ENCODE data around the gene PANX2. TPM values are rescaled to one million over a fixed set of nuclear protein-coding genes. Genes with fewer than 3 reads are reported as not detected.

Gene PANX2
- total and polyA plus RNA-seq, 2 of the 13 experiments (the other 11 are each of a cell fraction or from before 2014, with no cell fraction given), result 0.15 to 1.1 TPM

DNA sequence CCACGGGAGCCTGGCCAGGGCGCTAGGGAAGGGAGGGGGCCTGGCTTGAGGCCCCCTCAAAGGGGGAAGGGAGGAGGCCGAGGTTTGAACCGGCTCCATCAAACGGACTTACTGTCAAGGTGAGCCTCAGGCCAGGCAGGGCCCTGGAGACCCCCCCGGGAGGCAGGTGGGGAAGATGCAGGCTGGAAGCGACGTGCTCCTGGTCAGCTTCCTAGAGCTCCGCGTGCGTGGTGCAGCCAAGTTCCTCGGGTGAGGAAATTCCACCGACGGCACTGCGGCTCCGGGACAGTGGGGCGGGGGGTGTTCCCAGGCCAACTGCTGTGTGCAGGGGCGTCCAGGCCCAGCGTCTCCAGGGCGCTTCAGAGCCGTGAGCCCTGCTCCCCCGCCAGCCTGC lies 7.9 kb downstream of the PANX2 start (continued):
- TF ChIP-seq, protein P1, sequence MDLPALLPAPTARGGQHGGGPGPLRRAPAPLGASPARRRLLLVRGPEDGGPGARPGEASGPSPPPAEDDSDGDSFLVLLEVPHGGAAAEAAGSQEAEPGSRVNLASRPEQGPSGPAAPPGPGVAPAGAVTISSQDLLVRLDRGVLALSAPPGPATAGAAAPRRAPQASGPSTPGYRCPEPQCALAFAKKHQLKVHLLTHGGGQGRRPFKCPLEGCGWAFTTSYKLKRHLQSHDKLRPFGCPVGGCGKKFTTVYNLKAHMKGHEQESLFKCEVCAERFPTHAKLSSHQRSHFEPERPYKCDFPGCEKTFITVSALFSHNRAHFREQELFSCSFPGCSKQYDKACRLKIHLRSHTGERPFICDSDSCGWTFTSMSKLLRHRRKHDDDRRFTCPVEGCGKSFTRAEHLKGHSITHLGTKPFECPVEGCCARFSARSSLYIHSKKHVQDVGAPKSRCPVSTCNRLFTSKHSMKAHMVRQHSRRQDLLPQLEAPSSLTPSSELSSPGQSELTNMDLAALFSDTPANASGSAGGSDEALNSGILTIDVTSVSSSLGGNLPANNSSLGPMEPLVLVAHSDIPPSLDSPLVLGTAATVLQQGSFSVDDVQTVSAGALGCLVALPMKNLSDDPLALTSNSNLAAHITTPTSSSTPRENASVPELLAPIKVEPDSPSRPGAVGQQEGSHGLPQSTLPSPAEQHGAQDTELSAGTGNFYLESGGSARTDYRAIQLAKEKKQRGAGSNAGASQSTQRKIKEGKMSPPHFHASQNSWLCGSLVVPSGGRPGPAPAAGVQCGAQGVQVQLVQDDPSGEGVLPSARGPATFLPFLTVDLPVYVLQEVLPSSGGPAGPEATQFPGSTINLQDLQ (CRISPR knock-in tag; IDR thresholded peaks at IDR 0.05), result no peak
- TF ChIP-seq ZNF274 (CRISPR knock-in tag; IDR thresholded peaks at IDR 0.05), result no peak

DNA sequence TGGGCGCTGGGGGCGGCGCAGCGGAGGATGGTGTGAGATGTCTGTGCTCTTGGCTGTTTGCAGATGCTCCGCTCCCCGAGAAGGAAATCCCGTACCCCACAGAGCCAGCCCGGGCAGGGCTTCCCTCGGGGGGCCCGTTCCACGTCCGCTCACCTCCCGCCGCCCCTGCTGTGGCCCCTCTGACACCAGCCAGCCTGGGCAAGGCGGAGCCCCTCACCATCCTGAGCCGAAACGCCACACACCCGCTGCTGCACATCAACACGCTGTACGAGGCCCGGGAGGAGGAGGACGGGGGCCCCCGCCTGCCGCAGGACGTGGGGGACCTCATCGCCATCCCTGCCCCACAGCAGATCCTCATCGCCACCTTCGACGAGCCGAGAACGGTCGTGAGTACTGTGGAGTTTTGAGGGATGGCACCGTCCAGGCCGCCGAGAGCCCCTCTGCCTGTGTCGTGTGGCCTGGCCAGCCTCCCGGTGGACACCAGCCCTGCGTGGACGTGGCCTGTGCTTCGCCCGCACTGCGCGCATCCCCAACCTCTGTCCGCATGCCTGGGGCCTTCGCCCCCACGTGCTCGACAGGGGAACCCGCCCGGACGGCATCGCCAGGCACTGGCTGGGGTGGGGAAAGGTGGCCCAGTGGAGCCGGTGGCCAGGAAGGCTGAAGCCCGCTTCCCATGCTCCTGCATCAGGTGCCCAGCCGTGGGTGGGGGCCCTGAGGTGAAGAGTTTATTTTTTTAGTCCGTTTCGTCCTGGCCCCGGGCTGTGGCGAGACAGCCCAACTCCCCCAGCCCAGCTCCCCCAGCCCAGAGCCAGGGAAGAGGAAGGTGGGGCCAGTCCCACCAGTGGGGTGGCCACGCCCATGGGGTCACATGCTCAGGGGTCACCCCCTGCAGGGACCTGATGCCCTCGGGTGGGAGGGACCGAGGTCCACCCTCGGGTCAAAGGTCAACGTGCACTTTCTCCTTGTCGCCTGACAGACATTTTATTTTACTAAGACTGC lies 8.6 kb downstream of the PANX2 start:
- Histone ChIP-seq H3K4me2 (ENCODE audit: low read depth, low read length) (no peak overlapping the region), H3K4me1 (ENCODE audit: insufficient read depth, low read length) (peaks cover 18% of the 10 kb centered on the region), H3K27ac (ENCODE audit: extremely low read length, insufficient read depth, low read length) (no peak overlapping the region), H3K9me3 (ENCODE audit: low read length) (no peaks in the 10 kb centered on the region), H2AFZ (ENCODE audit: low read length) (no peak overlapping the region), H3K9ac (ENCODE audit: insufficient read depth, low read depth, low read length) (no peak overlapping the region), H3K79me2 (ENCODE audit: insufficient read depth, low read length) (no peaks in the 10 kb centered on the region), H3K36me3 (replicated peaks in 1 of 2; ENCODE audit: control insufficient read depth in 1 of 2, insufficient read depth in 2 of 2, low read length in 2 of 2) (no peaks in the 10 kb centered on the region), H3K27me3 (ENCODE audit: control insufficient read depth in 1 of 2, insufficient read depth in 2 of 2, low read length in 2 of 2) (no peaks in the 10 kb centered on the region; a peak in 1 of 5 replicates), H3K4me3 (replicated peaks in 1 of 3; ENCODE audit: insufficient read depth in 1 of 3, low read depth in 2 of 3, low read length in 3 of 3) (no peak overlapping the region), H4K20me1 (ENCODE audit: insufficient read depth, low read length) (no peaks in the 10 kb centered on the region)
- in situ Hi-C loops (cut with HindIII; ENCODE audit: extremely low pct_ligation_motif_present, low pct_unique_long_range_greater_than_20kb) (no loop called here), intact Hi-C loops (cut with micrococcal nuclease; ENCODE audit: unreplicated experiment) (no loop called here)
- ChIA-PET POLR2A (no interaction called here), CTCF (ENCODE audit: low intra/inter-chr PET ratio, low total read pairs) (no interaction called here)
- no TSS peak for BruUV-seq (replicated peaks)
- DNase-seq (ENCODE audit: low spot score) (no peak), ATAC-seq (no peak), FAIRE-seq (no peak)
- WGBS (ENCODE audit: low lambda C conversion rate), result 81% methylated on average over 35 of the region's 64 CpGs
- TF ChIP-seq MED13 (CRISPR knock-in tag; IDR thresholded peaks at IDR 0.05) (no peak), ZNF775 (CRISPR knock-in tag; IDR thresholded peaks at IDR 0.05; ENCODE audit: borderline replicate concordance) (no peak), HOXA5 (CRISPR knock-in tag; IDR thresholded peaks at IDR 0.05) (no peak), KLF16 (CRISPR knock-in tag; IDR thresholded peaks at IDR 0.05) (no peak), NR2C2 (CRISPR knock-in tag; IDR thresholded peaks at IDR 0.05; ENCODE audit: borderline replicate concordance) (peak; percentile 63), HNF4A (CRISPR knock-in tag; IDR thresholded peaks at IDR 0.05) (peak; percentile 34; the same call in 1 of the 2 replicates), ZNF510 (CRISPR knock-in tag; IDR thresholded peaks at IDR 0.05; ENCODE audit: low read depth) (no peak), HOXA3 (CRISPR knock-in tag; IDR thresholded peaks at IDR 0.05) (peak; percentile 14; the same call in 1 of the 2 replicates), RXRA (CRISPR knock-in tag; IDR thresholded peaks at IDR 0.05) (no peak; the same call in 1 of the 2 replicates), PAWR (CRISPR knock-in tag; IDR thresholded peaks at IDR 0.05; ENCODE audit: borderline replicate concordance) (no peak), ZNF879 (CRISPR knock-in tag; IDR thresholded peaks at IDR 0.05) (no peak), HMG20B (CRISPR knock-in tag; conservative IDR thresholded peaks at IDR 0.05) (no peak), ZBTB7B (CRISPR knock-in tag; IDR thresholded peaks at IDR 0.05) (no peak), ZKSCAN8 (CRISPR knock-in tag; IDR thresholded peaks at IDR 0.05; ENCODE audit: borderline replicate concordance) (no peak)
- TF ChIP-seq, protein P2, sequence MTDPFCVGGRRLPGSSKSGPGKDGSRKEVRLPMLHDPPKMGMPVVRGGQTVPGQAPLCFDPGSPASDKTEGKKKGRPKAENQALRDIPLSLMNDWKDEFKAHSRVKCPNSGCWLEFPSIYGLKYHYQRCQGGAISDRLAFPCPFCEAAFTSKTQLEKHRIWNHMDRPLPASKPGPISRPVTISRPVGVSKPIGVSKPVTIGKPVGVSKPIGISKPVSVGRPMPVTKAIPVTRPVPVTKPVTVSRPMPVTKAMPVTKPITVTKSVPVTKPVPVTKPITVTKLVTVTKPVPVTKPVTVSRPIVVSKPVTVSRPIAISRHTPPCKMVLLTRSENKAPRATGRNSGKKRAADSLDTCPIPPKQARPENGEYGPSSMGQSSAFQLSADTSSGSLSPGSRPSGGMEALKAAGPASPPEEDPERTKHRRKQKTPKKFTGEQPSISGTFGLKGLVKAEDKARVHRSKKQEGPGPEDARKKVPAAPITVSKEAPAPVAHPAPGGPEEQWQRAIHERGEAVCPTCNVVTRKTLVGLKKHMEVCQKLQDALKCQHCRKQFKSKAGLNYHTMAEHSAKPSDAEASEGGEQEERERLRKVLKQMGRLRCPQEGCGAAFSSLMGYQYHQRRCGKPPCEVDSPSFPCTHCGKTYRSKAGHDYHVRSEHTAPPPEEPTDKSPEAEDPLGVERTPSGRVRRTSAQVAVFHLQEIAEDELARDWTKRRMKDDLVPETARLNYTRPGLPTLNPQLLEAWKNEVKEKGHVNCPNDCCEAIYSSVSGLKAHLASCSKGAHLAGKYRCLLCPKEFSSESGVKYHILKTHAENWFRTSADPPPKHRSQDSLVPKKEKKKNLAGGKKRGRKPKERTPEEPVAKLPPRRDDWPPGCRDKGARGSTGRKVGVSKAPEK (CRISPR knock-in tag; IDR thresholded peaks at IDR 0.05; ENCODE audit: borderline replicate concordance), result no peak

All from HepG2 (cell line).